ENCODE data around the gene WWOX.

The WWOX gene

GRCh38 chr16:78918805-78919305 is 819.4 kb downstream of the WWOX start:
- no peak for TF ChIP-seq CTCF (IDR thresholded peaks at IDR 0.05; ENCODE audit: insufficient read depth, low read length, poor library complexity, severe bottlenecking)
- Histone ChIP-seq H3K4me3 (replicated peaks; ENCODE audit: low read depth, low read length) (no peak overlapping the region), H3K36me3 (ENCODE audit: control insufficient read depth, insufficient read depth, low read length) (no peaks in the 10 kb centered on the region), H3K27me3 (replicated peaks; ENCODE audit: control insufficient read depth, insufficient read depth, low read length) (no peaks in the 10 kb centered on the region)
- DNase-seq (ENCODE audit: extremely low read depth, insufficient read length): no peak

- Histone ChIP-seq H3K4me3 (replicated peaks; ENCODE audit: low read depth, low read length) (no peak overlapping the region), H3K36me3 (ENCODE audit: control insufficient read depth, insufficient read depth, low read length) (no peaks in the 10 kb centered on the region), H3K27me3 (replicated peaks; ENCODE audit: control insufficient read depth, insufficient read depth, low read length) (no peaks in the 10 kb centered on the region)
- DNase-seq (ENCODE audit: extremely low read depth, insufficient read length): no peak
- no peak for TF ChIP-seq CTCF (IDR thresholded peaks at IDR 0.05; ENCODE audit: insufficient read depth, low read length, poor library complexity, severe bottlenecking)
Measured at GRCh38 chr16:78919852-78920251, 820.4 kb downstream of the WWOX start.

- no peak for TF ChIP-seq CTCF (IDR thresholded peaks at IDR 0.05; ENCODE audit: insufficient read depth, low read length, poor library complexity, severe bottlenecking)
- DNase-seq (ENCODE audit: extremely low read depth, insufficient read length): no peak
- H3K27me3 ChIP-seq (replicated peaks; ENCODE audit: control insufficient read depth, insufficient read depth, low read length): no peaks in the 10 kb centered on the region
- no peaks in the 10 kb centered on the region for H3K36me3 ChIP-seq (ENCODE audit: control insufficient read depth, insufficient read depth, low read length)
- no peak overlapping the region for H3K4me3 ChIP-seq (replicated peaks; ENCODE audit: low read depth, low read length)
Measured at GRCh38 chr16:78920621-78921020, 821.2 kb downstream of the WWOX start.

- H3K36me3 ChIP-seq (ENCODE audit: control insufficient read depth, insufficient read depth, low read length): no peaks in the 10 kb centered on the region
- TF ChIP-seq CTCF (IDR thresholded peaks at IDR 0.05; ENCODE audit: insufficient read depth, low read length, poor library complexity, severe bottlenecking): peak; percentile 74
- H3K4me3 ChIP-seq (replicated peaks; ENCODE audit: low read depth, low read length): no peak overlapping the region
- DNase-seq (ENCODE audit: extremely low read depth, insufficient read length): peak; percentile 3
- H3K27me3 ChIP-seq (replicated peaks; ENCODE audit: control insufficient read depth, insufficient read depth, low read length): no peaks in the 10 kb centered on the region
Measured at GRCh38 chr16:78925083-78925767, 825.8 kb downstream of the WWOX start.

- TF ChIP-seq CTCF (IDR thresholded peaks at IDR 0.05; ENCODE audit: insufficient read depth, low read length, poor library complexity, severe bottlenecking): no peak
- no peak for DNase-seq (ENCODE audit: extremely low read depth, insufficient read length)
- H3K27me3 ChIP-seq (replicated peaks; ENCODE audit: control insufficient read depth, insufficient read depth, low read length): no peaks in the 10 kb centered on the region
- no peaks in the 10 kb centered on the region for H3K36me3 ChIP-seq (ENCODE audit: control insufficient read depth, insufficient read depth, low read length)
- H3K4me3 ChIP-seq (replicated peaks; ENCODE audit: low read depth, low read length): no peak overlapping the region
Measured at GRCh38 chr16:78926723-78927210, 827.3 kb downstream of the WWOX start.
